HepG2 (cell line): ENCODE data around the gene TRIM31. TPM values are rescaled to one million over a fixed set of nuclear protein-coding genes. Genes with fewer than 3 reads are reported as not detected.
A peak's percentile ranks its signal among the peaks of the same experiment; 100 is the strongest.

ENCODE experiments used
- AGO1 ChIP-seq: fragments of 200-400 bp; formaldehyde crosslinking; IDR thresholded peaks from 2 replicates; pipeline ENCODE4 v1.6.1; 2017; ENCODE audit warnings: mild to moderate bottlenecking, low read depth, low read length, moderate library complexity; ENCODE audit not compliant: poor library complexity, severe bottlenecking
- ARNT2 ChIP-seq: sonication (generic); formaldehyde crosslinking; IDR thresholded peaks from 2 replicates; pipeline ENCODE4 v1.8.0; 2022; ENCODE audit warnings: mild to moderate bottlenecking, low read depth, missing genetic modification reagents, moderate library complexity
- ARNTL ChIP-seq: sonication (generic); formaldehyde crosslinking; IDR thresholded peaks from 2 replicates; pipeline ENCODE4 v1.4.0; 2020; ENCODE audit warnings: mild to moderate bottlenecking, missing genetic modification reagents
- CHCHD3 ChIP-seq: sonication (generic); formaldehyde crosslinking; IDR thresholded peaks from 2 replicates; pipeline ENCODE4 v1.8.0; 2022; ENCODE audit warnings: mild to moderate bottlenecking, missing genetic modification reagents, moderate library complexity
- GTF3A ChIP-seq: sonication (generic); formaldehyde crosslinking; conservative IDR thresholded peaks from 2 replicates; pipeline ENCODE4 v1.4.0; 2020; ENCODE audit warnings: mild to moderate bottlenecking, missing genetic modification reagents
- KDM5A ChIP-seq: fragments of 200-600 bp; sonication (generic); IDR thresholded peaks from 2 replicates; pipeline ENCODE4 v1.7.0; 2018; ENCODE audit warnings: antibody characterized with exemption, mild to moderate bottlenecking, low read length, borderline replicate concordance
- MBD4 ChIP-seq: IDR thresholded peaks from 2 replicates; pipeline ENCODE4 v1.6.1; 2012; ENCODE audit warnings: low read length, inconsistent platforms, borderline replicate concordance
- SMYD3 ChIP-seq: sonication (generic); formaldehyde crosslinking; IDR thresholded peaks from 2 replicates; pipeline ENCODE4 v1.8.1; 2023; ENCODE audit warnings: mild to moderate bottlenecking, missing genetic modification reagents
- STAG1 ChIP-seq: sonication (generic); formaldehyde crosslinking; IDR thresholded peaks from 2 replicates; pipeline ENCODE4 v1.4.0; 2020; ENCODE audit warnings: missing genetic modification reagents
- ZFP37 ChIP-seq: sonication (generic); formaldehyde crosslinking; IDR thresholded peaks from 2 replicates; pipeline ENCODE4 v1.4.0; 2020; ENCODE audit warnings: missing genetic modification reagents, borderline replicate concordance
- ZFP90 ChIP-seq: sonication (generic); formaldehyde crosslinking; IDR thresholded peaks from 2 replicates; pipeline ENCODE4 v1.8.0; 2022; ENCODE audit warnings: missing genetic modification reagents, mild to moderate bottlenecking, inconsistent platforms, borderline replicate concordance
- ZFYVE20 ChIP-seq: sonication (generic); formaldehyde crosslinking; IDR thresholded peaks from 2 replicates; pipeline ENCODE4 v1.8.0; 2023; ENCODE audit warnings: low read depth, mild to moderate bottlenecking, moderate library complexity, missing genetic modification reagents, borderline replicate concordance
- ZNF292 ChIP-seq: sonication (generic); formaldehyde crosslinking; IDR thresholded peaks from 2 replicates; pipeline ENCODE4 v1.8.1; 2022; ENCODE audit warnings: mild to moderate bottlenecking, low read depth, missing genetic modification reagents, borderline replicate concordance
- ZNF441 ChIP-seq: sonication (generic); formaldehyde crosslinking; IDR thresholded peaks from 2 replicates; pipeline ENCODE4 v1.7.0; 2021; ENCODE audit warnings: missing genetic modification reagents, borderline replicate concordance
- ZNF598 ChIP-seq: sonication (generic); formaldehyde crosslinking; IDR thresholded peaks from 2 replicates; pipeline ENCODE4 v1.5.1; 2020; ENCODE audit warnings: mild to moderate bottlenecking, missing genetic modification reagents, borderline replicate concordance
- ZNF713 ChIP-seq: sonication (generic); formaldehyde crosslinking; IDR thresholded peaks from 2 replicates; pipeline ENCODE4 v1.4.0; 2020; ENCODE audit warnings: mild to moderate bottlenecking, missing genetic modification reagents
- polyA plus RNA-seq, 8 experiments: library from polyadenylated mRNA; depleted of rRNA in 3 of 8; stranded (reverse) in 7 of 8; unstranded in 1 of 8; fragments of >200 nt; fragmentation: Illumina TruSeq in 4 of 8; extraction: Trizol in 4 of 8; gene quantifications; 2 replicates each; pipeline versions ENCODE4 v1.2.1 to v1.2.3, GENCODE V29; 2011 to 2016; ENCODE audit warnings: low read depth in 4 of 8, missing spikeins in 1 of 8, mixed read lengths in 1 of 8; ENCODE audit not compliant: insufficient read depth in 1 of 8
- total RNA-seq, 5 experiments: library from RNA; depleted of rRNA; stranded (reverse); fragments of >200 nt; fragmentation: Illumina TruSeq; extraction: Trizol; gene quantifications; 2 replicates each; pipeline ENCODE4 v1.2.3, GENCODE V29; 2016; ENCODE audit warnings: low read depth in 1 of 5
- TF ChIP-seq, protein P1 (sequence below): sonication (generic); formaldehyde crosslinking; conservative IDR thresholded peaks from 2 replicates; pipeline ENCODE4 v1.8.0; 2022; ENCODE audit warnings: missing genetic modification reagents
- TF ChIP-seq, protein P2 (sequence below): sonication (generic); formaldehyde crosslinking; IDR thresholded peaks from 2 replicates; pipeline ENCODE4 v1.5.0; 2020; ENCODE audit warnings: mild to moderate bottlenecking, missing genetic modification reagents, borderline replicate concordance
- TF ChIP-seq, protein P3 (sequence below), 2 experiments: sonication (generic) in 1 of 2; formaldehyde crosslinking in 1 of 2; IDR thresholded peaks; 2 replicates each; pipeline versions ENCODE4 v1.4.0 to v1.6.1; 2018 to 2020; ENCODE audit warnings: missing genetic modification reagents in 2 of 2, borderline replicate concordance in 1 of 2, low read depth in 1 of 2, mild to moderate bottlenecking in 1 of 2, missing biosample characterization in 1 of 2

Gene TRIM31
- total and polyA plus RNA-seq, 2 of the 13 experiments (the other 11 are each of a cell fraction or from before 2014, with no cell fraction given) = 0.13 to 0.51 TPM

- TF ChIP-seq ZNF292 (CRISPR knock-in tag) (0 out of 2 replicates have a peak, but pooled peaks have one; percentile 68), ZFP90 (CRISPR knock-in tag) (peak; percentile 86), ZFYVE20 (CRISPR knock-in tag) (no peak), KDM5A (peak; percentile 98), STAG1 (CRISPR knock-in tag) (no peak), AGO1 (peak; percentile 86), ARNTL (CRISPR knock-in tag) (peak; percentile 94; the same call in 1 of the 2 replicates), ZNF598 (peak; percentile 62; the same call in 1 of the 2 replicates), GTF3A (CRISPR knock-in tag) (0 out of 2 replicates have a peak, but pooled peaks have one; percentile 40), SMYD3 (CRISPR knock-in tag) (peak; percentile 97; the same call in 1 of the 2 replicates), ARNT2 (CRISPR knock-in tag) (no peak; the same call in none of the 2 replicates), MBD4 (no peak), CHCHD3 (no peak), ZFP37 (CRISPR knock-in tag) (no peak), ZNF441 (peak; percentile 80), ZNF713 (CRISPR knock-in tag) (no peak)
- TF ChIP-seq, protein P1, sequence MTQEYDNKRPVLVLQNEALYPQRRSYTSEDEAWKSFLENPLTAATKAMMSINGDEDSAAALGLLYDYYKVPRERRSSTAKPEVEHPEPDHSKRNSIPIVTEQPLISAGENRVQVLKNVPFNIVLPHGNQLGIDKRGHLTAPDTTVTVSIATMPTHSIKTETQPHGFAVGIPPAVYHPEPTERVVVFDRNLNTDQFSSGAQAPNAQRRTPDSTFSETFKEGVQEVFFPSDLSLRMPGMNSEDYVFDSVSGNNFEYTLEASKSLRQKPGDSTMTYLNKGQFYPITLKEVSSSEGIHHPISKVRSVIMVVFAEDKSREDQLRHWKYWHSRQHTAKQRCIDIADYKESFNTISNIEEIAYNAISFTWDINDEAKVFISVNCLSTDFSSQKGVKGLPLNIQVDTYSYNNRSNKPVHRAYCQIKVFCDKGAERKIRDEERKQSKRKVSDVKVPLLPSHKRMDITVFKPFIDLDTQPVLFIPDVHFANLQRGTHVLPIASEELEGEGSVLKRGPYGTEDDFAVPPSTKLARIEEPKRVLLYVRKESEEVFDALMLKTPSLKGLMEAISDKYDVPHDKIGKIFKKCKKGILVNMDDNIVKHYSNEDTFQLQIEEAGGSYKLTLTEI = no peak
- TF ChIP-seq, protein P2, sequence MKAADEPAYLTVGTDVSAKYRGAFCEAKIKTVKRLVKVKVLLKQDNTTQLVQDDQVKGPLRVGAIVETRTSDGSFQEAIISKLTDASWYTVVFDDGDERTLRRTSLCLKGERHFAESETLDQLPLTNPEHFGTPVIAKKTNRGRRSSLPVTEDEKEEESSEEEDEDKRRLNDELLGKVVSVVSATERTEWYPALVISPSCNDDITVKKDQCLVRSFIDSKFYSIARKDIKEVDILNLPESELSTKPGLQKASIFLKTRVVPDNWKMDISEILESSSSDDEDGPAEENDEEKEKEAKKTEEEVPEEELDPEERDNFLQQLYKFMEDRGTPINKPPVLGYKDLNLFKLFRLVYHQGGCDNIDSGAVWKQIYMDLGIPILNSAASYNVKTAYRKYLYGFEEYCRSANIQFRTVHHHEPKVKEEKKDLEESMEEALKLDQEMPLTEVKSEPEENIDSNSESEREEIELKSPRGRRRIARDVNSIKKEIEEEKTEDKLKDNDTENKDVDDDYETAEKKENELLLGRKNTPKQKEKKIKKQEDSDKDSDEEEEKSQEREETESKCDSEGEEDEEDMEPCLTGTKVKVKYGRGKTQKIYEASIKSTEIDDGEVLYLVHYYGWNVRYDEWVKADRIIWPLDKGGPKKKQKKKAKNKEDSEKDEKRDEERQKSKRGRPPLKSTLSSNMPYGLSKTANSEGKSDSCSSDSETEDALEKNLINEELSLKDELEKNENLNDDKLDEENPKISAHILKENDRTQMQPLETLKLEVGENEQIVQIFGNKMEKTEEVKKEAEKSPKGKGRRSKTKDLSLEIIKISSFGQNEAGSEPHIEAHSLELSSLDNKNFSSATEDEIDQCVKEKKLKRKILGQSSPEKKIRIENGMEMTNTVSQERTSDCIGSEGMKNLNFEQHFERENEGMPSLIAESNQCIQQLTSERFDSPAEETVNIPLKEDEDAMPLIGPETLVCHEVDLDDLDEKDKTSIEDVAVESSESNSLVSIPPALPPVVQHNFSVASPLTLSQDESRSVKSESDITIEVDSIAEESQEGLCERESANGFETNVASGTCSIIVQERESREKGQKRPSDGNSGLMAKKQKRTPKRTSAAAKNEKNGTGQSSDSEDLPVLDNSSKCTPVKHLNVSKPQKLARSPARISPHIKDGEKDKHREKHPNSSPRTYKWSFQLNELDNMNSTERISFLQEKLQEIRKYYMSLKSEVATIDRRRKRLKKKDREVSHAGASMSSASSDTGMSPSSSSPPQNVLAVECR (CRISPR knock-in tag) = peak; percentile 99
- TF ChIP-seq, protein P3, sequence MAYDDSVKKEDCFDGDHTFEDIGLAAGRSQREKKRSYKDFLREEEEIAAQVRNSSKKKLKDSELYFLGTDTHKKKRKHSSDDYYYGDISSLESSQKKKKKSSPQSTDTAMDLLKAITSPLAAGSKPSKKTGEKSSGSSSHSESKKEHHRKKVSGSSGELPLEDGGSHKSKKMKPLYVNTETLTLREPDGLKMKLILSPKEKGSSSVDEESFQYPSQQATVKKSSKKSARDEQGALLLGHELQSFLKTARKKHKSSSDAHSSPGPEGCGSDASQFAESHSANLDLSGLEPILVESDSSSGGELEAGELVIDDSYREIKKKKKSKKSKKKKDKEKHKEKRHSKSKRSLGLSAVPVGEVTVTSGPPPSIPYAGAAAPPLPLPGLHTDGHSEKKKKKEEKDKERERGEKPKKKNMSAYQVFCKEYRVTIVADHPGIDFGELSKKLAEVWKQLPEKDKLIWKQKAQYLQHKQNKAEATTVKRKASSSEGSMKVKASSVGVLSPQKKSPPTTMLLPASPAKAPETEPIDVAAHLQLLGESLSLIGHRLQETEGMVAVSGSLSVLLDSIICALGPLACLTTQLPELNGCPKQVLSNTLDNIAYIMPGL (CRISPR knock-in tag; IDR thresholded peaks at IDR 0.05; ENCODE audit: borderline replicate concordance in 1 of 2, low read depth in 1 of 2) = peak; percentile 65 to 87; a peak in 3 of 4 replicates
Observed at GRCh38 chr6:30066577-30067459, 46.1 kb downstream of the TRIM31 start, which contains the start of gene PPP1R11 (continued).
